ENCODE data around the gene ZFAND6. TPM values are rescaled to one million over a fixed set of nuclear protein-coding genes. Genes with fewer than 3 reads are reported as not detected.
A peak's percentile ranks its signal among the peaks of the same experiment; 100 is the strongest.
"Not testable (repeated sequence)": the region's sequence is repeated elsewhere in the genome, so short reads cannot be mapped to it uniquely, and the experiment has no call there.

ZFAND6 gene
- total RNA-seq, 1 experiment from 2014 or later = 113 TPM

DNA sequence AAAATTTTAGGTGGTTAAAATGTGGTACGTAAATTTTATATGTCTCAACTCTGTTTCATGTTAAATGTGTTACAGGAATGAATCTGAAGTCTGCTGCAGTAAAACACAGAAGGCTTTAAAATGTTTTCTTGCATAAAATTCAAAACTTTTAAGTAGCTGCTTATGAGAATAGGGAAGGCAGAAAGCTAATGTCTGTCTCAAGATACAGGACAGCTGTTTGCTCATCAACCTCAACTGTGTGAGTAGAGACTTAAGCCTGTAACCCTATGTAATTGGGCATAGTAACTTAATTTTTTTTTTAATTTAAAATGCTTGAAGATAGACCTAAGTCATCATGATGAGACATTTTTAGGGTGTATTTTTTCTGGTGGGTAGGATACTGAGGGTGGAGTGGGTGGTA is 38.9 kb downstream of the ZFAND6 start:
- no peak for DNase-seq (ENCODE audit: low spot score)

DNA sequence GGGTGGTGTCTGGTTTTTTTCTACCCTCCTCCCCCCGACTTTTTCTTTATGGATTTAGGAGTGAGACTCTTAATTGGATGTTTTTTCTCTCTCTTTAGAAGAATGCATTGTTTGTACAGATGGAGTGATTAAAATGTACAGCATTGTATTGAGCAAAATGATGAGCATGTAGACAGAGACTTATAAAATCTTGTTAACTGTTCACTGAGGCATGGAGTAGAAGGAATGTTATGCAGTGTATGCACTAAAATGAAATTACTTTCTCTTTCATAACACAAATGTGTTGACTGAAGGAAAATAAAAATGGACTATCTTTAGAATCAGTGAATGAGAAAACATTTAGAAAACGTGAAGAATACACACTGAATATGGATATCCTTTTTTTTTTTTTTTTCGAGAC is 39.8 kb downstream of the ZFAND6 start:
- no peak for DNase-seq (ENCODE audit: low spot score)

DNA sequence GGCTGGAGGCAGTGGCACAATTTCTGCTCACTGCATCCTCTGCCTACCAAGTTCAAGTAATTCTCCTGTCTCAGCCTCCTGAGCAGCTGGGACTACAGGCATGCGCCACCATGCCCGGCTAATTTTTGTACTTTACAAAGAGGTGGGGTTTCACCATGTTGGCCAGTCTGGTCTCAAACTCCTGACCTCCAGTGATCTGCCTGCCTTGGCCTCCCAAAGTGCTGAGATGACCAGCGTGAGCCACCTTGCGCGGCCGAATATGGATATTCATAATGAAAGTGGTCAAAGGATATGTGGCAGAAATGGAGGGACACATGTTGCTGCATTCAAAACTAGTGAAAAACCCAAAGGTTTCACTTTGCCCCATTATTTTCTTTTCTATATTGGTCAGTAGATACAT is 40.2 kb downstream of the ZFAND6 start:
- not testable (repeated sequence) for DNase-seq (ENCODE audit: low spot score)

DNA sequence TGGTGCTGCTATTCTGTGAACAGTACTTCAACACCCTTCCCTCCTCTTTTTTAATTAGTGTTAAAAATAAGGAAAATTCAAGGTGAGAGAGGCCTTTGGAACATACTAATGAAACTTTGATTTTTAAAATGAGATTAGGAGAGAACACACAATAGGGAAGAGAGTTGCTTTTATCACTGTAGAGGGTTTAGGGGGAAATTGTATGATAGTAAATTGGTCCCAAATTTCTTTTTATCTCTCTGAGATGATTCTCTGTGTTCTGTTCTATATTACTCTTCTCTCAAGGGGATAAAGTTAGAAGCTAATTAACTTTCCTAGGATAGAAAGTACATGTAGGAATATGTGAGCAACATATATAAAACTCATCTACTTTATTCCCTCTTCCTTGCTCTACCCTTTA is 40.8 kb downstream of the ZFAND6 start:
- no peak for DNase-seq (ENCODE audit: low spot score)

DNA sequence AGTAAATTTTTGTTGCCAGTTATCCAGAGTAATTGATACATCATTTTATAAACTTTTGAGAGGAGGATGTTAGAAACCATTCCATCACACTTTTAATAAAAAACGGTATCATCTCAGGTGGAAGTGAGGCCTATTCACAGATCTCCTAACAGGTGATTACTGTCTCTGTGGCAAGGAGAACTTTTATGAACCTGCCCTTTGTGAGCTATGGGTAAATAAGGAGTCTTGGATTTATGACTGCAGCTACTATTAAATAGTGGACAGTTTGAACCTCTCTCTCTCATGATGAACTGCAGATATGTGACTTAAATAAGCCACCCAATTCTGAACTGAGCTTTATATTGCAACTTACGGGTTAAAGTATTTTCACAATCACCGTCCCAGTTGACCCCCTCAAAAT is 45.7 kb downstream of the ZFAND6 start:
- peak; percentile 10 for DNase-seq (ENCODE audit: low spot score)

DNA sequence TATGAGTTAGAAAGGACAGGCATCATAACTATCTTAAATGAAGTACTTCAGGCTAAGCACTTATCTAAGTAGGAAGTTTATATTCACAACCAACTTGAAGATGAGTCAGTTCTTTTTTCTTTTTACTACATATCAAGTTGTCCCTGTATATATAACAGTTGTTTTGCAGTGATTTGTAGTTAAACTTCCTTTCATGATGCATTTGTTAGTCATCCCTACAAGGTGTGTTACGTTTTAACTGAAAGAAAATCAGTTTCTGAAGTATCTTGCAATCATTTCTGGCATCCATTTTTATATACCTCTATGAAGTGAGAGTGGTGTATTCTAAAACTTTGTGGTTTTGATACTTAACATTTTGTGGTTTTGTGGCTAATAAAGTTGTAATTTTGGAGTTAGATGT is 46.1 kb downstream of the ZFAND6 start:
- DNase-seq (ENCODE audit: low spot score) = peak; percentile 31

DNA sequence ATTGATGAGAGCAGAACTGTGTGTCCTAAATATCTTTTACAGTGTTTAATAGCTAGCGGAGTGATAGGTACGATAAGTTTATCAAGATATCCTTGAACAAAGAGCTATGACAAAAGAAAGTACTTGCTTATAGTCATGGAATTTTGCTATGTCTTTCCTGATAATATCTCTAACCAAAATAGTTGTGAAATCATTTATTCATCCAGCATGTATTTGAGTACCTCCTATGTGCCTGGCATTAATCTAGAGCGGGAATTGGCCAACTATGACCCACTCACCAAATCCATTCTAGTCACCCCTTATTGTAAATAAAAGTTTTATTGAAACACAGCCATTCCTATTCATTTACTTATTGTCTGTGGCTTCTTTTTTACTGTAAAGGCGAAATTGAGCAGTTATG is 46.6 kb downstream of the ZFAND6 start:
- no peak for DNase-seq (ENCODE audit: low spot score)

DNA sequence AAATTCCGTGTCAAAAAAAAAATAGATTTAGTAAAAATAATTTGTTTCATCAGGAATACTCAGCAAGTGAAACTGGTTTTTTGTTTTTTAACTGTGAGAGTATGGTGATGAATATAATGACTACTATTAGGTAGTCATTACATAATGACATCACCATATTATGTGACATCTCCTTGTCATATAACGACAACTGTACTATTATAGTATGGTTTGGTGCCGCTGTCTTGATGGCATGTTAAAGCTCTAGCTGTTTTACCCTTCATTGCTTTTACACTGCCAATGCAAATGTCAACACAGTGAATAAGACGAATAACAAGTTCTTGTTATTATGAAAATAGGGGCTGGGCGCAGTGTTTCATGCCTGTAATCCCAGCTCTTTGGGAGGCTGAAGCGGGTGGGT is 47.7 kb downstream of the ZFAND6 start:
- DNase-seq (ENCODE audit: low spot score) = no peak

DNA sequence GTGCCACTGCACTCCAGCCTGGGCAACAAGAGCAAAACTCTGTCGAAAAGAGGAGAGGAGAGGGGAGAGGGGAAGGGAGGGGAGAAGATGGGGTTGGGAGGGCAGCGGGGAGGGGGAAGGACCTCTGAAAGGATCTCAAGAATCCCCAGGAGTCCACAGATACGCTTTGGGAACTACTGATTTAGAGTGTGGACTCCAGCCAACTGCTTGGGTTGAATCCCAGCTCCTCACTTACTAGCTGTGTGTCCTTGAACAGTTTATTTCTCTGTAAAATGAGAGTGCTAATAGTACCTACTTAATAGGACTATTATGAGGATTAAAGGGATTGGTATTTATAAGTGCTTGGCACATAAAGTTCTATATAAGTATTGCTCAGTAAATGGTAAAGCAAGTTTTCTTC is 48.3 kb downstream of the ZFAND6 start:
- DNase-seq (ENCODE audit: low spot score) = no peak

DNA sequence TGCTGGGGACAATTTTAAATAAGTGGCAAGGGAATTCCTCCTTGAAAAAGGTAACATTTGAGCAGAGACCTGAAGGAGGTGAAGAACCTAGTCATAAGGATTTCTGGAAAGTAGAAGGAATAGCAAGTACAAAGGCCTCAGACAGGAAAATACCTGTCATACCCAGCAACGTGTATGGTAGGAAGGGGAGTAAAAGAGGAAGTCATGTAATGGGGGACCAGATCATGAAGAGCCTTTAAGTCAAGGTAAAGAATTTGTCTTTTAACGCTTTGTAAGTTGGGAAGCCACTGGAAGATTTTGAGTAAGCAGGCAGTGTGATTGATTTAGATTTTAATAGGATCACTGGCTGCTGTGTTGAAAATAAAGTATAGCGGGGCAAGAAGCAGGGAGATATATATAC is 49.9 kb downstream of the ZFAND6 start:
- DNase-seq (ENCODE audit: low spot score) = no peak

DNA sequence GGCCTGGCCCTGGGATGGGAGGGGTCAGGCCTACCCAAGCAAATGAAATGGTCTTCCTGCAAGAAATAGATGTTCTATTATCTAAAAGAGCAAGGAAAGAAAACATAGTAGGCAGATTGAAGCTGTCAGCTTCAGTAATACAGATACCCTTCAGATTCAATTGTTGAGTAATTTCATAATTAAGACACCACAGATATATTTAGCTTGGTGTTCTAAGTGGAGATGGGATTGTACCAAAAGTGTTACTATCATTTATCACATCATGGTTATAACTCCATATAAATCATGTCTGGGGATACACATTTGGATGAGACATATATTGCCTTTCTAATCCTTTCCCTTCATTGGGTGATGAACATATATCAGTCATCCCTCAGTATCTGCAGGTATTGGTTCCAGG is 51.4 kb downstream of the ZFAND6 start:
- no peak for DNase-seq (ENCODE audit: low spot score)

DNA sequence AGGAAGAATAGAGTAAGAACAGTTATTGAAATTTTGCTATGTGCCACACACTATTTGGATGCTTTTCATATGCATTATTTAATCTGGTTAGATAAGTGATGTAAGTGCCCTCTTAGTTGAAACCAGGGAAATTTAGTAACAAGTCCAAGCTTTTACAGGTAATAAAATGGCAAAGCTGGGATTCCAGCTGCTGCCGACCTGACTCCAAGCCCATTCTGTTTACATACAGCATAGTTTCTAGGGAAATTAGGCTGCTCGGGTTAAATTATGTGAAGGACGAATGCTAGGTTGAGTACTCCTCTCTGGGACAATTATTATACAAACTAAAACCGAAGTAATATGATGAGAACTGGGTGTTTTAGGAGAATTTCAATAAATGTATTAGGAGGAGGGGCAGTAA is 54.6 kb downstream of the ZFAND6 start:
- DNase-seq (ENCODE audit: low spot score) = no peak

DNA sequence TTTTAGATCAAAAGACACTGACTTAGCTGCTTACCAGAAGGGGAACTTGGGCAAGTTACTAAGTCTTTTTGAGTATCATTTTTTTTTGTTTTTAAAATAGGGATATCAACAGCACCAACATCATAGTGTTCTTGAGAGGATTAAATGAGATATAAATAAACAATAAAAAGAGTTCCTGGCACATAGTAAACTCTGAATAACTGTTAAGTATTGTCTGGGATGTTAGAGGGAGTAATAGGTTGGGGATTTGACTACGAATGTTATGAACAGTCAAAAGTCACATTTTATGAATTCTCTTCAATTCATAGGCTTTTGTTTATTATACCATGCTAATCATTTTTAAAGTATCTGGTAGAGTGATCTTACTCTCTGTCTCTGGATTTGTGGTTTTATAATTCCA is 55.5 kb downstream of the ZFAND6 start:
- DNase-seq (ENCODE audit: low spot score) = no peak

DNA sequence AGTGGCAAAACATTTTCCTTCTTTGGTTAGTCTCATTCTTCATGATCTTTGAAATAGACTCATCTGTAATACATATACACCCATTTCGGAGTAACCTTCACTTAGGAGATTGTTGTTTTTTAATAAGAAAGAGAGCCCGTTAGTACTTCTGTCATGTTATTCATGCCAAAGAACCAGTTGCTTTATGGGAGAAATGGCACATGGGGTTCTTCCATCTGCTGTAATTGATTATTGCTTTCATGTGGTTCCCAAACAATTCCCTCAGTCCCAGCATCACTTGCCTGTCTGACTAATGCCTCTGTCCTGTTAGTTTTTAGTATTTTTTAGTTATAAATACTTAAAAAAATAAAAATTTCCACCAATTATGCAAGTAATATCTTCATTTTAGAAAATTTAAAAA is 59.5 kb downstream of the ZFAND6 start:
- no peak for DNase-seq (ENCODE audit: low spot score)

DNA sequence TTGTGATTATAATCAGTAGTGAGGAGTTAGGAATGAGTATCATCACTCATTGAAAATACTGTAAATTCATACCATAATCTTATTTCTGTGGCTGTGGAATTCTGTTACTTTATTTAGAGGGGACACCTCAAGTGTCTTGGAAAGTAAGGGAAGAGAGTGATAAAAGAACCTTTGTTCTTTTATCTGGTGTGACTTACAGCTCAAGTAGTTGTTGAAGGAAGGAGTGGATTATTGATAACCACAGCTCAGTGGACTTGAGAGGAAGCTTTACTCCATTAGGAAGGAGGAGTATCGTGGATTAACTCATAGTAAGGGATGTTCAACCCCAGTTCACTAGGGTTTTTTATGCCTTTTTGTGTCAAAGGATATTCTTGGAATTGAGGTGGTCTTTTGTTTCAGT is 61.2 kb downstream of the ZFAND6 start:
- DNase-seq (ENCODE audit: low spot score) = no peak

DNA sequence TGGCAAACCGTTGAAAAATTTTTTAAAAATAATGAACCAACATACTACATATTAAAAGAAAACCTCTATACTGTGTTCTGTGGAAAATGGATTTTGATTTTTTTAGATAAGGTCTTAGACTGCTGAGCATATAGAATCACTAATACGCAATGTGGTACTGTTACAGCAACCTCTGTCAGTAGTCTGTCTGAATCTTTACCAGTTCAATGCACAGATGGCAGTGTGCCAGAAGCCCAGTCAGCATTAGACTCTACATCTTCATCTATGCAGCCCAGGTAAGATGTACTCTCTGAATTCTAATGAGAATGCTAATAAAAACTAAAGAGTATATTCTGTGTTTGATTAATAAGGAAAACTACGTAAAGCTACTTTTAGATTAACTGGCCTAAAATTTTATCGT is 62.1 kb downstream of the ZFAND6 start:
- DNase-seq (ENCODE audit: low spot score) = peak; percentile 25

DNA sequence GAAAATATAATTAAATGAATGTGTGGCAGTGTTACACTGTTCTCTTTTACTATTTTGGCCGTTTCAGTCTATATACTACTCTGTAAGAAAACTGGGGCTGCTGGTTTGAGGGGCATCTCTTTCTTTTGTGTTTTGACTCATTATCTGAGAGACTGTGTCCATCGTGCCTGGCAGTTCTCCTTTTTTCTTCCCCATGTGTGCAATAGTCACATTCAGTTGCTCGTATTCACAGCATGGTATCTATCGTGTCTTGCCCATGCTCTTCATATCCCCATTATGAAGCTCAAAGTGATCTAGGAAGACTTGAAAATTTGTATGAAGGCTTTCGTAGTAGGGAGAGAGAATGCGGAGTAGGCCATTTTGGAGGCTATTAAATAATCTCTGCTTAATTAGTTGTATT is 63.6 kb downstream of the ZFAND6 start:
- DNase-seq (ENCODE audit: low spot score) = no peak

DNA sequence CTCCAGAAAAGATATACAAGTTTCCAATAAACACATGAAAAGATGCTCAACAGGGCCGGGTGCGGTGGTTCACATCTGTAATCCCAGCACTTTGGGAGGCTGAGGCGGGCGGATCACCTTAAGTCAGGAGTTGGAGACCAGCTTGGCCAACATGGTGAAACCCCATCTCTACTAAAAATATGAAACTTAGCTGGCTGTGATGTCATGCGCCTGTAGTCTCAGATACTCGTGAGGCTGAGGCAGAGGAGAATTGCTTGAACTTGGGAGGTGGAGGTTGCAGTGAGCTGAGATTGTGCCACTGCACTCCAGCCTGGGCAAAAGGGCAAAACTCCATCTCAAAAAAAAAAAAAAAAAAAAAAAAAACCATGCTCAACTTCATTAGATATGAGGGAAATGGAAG is 67.8 kb downstream of the ZFAND6 start:
- DNase-seq (ENCODE audit: low spot score) = not testable (repeated sequence)

DNA sequence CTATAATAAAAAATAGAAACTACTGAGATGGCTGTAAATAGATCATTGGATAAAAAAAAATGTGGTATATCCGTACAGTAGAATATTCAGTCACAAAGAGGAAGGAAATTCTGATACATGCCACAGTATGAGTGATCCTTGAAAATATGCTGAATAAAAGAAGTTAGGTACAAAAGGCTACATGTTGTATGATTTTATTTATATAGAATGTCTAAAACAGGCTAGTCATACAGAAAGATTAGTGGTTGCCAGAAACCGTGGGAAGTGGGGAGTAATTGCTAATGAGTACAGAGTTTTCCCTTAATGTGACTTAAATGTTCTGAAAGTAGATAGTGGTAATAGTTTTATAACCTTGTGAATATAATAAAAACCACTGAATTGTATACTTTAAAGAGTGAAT is 68.4 kb downstream of the ZFAND6 start:
- no peak for DNase-seq (ENCODE audit: low spot score)

DNA sequence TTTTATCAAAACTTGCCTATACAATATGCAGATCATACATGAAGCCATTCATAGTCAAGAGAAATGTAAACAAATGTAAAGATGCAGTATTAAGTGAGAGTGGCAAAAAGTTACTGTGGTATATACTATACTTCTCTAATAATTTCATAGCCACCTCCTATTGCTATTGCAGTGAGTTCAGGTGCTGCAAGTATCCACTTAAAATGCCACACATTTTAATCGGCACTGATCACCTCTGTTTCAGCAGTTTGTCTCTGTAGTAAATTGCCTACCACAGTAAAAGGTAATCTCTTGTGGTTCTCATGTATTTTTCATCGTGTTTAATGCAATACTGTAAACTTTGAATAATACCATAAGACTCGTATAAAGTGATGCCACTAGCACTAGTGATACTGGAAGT is 72.9 kb downstream of the ZFAND6 start:
- no peak for DNase-seq (ENCODE audit: low spot score)

DNA sequence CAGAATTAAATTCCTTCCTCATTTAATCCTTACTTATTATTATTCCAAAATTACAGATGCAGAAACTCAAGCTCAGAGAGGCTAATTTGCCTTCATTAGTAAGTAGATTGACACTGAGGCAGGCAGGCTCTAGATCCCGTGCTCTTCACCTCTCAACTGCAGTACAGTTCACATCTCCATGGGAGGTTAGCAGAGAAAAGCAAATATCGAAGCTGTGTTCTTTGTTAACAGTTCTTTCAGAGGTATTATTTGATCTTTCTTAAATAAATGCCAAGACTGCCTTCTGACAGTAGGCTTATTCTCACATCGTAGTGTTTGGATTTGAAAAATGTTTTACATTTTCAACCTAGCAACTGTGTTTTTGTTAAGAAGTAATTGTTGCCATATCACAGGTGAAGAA is 77.4 kb downstream of the ZFAND6 start:
- no peak for DNase-seq (ENCODE audit: low spot score)

DNA sequence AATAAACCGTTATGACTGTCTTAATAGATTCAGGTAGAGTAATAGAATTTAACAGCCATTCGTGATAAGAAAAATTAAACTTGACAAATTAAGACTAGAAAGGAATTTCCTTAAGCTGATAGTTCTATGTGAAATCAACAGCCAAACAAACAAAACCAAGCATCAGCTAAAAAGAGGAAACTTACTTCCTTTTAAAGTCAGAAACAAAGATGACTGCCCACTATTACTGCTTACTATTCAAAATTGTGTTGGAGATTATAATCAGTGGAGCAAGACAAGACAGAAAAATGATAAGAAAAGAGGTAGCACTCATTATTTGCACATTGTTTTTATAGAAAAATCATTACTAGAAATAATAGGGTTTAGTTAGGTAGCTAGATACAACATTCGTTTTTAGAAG is 79.5 kb downstream of the ZFAND6 start:
- DNase-seq (ENCODE audit: low spot score) = no peak

DNA sequence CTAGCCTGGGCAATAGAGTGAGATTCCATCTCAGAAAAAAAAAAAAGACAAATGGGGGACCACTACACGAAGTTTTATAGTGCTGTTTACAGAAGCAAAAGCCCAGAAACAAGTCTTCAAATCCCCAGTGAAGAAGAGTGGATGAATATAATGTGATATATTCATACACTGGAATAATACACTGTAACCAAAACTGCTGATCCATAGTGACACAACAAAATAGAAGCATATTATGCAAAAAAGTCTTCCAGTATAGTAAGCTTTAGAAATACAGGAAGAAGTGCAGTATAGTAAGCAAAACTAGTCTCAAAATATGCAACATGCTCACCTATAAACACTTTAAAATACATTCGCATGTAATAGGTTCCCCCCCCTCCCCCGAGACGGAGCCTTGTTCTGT is 81.4 kb downstream of the ZFAND6 start:
- no peak for DNase-seq (ENCODE audit: low spot score)

DNA sequence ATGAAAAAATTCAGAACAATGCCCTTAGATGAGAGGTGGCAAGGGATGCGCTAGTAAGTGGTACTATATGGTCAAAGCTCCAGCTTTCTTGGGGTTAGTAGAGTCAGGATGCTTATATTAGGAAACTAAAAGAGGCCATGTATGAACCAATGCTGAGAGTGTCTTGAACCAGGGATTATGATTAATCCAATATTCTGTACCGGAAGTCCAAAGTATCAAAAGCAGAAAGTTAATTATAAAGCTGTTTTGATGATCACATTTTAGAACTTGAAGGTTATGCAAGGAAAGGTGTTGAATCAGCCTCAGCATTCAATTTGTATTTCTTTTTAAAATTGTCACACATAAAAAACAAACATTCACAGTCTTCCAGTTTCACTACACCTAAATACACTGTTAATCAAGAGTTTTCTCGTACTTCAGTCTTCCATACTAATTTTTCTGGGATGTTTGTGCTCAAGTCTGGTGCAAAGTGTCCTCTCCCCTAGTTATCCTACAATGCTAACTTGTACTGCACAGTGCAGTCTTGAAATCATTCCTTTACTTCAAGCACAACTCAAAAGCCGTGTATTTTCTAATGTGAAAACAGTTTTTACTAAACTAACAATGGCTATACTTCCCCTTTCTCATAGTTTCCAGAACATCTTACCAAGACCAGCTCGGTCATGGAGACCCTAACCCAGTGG is 82.6 kb downstream of the ZFAND6 start:
- no peak for DNase-seq (ENCODE audit: low spot score)
